HCEC 1CT (cell line): Measurements from ENCODE around the gene SSUH2.
A peak's percentile ranks its signal among the peaks of the same experiment; 100 is the strongest.
"Not testable (repeated sequence)": the region's sequence is repeated elsewhere in the genome, so short reads cannot be mapped to it uniquely, and the experiment has no call there.

ENCODE experiments used
- DNase-seq: peaks from one replicate; pipeline ENCODE4 v3.0.0-alpha.2; 2017

The SSUH2 gene

GRCh38 chr3:8608041-8608790, 36.4 kb downstream of the SSUH2 start:
- no peak for DNase-seq

- DNase-seq: peak; percentile 60
Observed at GRCh38 chr3:8607234-8608040, 37.2 kb downstream of the SSUH2 start.

- DNase-seq: no peak
Observed at GRCh38 chr3:8606701-8607231, 37.8 kb downstream of the SSUH2 start.

GRCh38 chr3:8604988-8605387, 39.6 kb downstream of the SSUH2 start:
- no peak for DNase-seq

- DNase-seq: no peak
Observed at GRCh38 chr3:8604006-8604405, 40.6 kb downstream of the SSUH2 start.

GRCh38 chr3:8603115-8603710, 41.4 kb downstream of the SSUH2 start:
- DNase-seq: no peak

- no peak for DNase-seq
Observed at GRCh38 chr3:8600457-8600856, 44.1 kb downstream of the SSUH2 start.

GRCh38 chr3:8599146-8599545, 45.5 kb downstream of the SSUH2 start:
- no peak for DNase-seq

GRCh38 chr3:8597219-8597853, 47.3 kb downstream of the SSUH2 start:
- DNase-seq: no peak

GRCh38 chr3:8596321-8597218, 48.0 kb downstream of the SSUH2 start:
- DNase-seq: no peak

GRCh38 chr3:8595695-8596115, 48.9 kb downstream of the SSUH2 start:
- DNase-seq: no peak

- DNase-seq: no peak
Observed at GRCh38 chr3:8595252-8595651, 49.3 kb downstream of the SSUH2 start.

GRCh38 chr3:8593021-8593827, 51.4 kb downstream of the SSUH2 start:
- no peak for DNase-seq

- DNase-seq: no peak
Observed at GRCh38 chr3:8589880-8590556, 54.6 kb downstream of the SSUH2 start.

- no peak for DNase-seq
Observed at GRCh38 chr3:8584661-8585060, 59.9 kb downstream of the SSUH2 start.

GRCh38 chr3:8581806-8582445, 62.7 kb downstream of the SSUH2 start:
- DNase-seq: no peak

- no peak for DNase-seq
Observed at GRCh38 chr3:8581373-8581772, 63.2 kb downstream of the SSUH2 start.

GRCh38 chr3:8580434-8580833, 64.2 kb downstream of the SSUH2 start:
- DNase-seq: not testable (repeated sequence)

GRCh38 chr3:8579943-8580342, 64.7 kb downstream of the SSUH2 start:
- DNase-seq: no peak

GRCh38 chr3:8579096-8579495, 65.5 kb downstream of the SSUH2 start:
- no peak for DNase-seq
